H1 (cell line): Measurements from ENCODE around the gene ALDH5A1.

Experiments
- ATF3 ChIP-seq: IDR thresholded peaks from 2 replicates; pipeline ENCODE4 v1.6.1; 2011; ENCODE audit warnings: low read depth, mild to moderate bottlenecking, low read length; ENCODE audit not compliant: insufficient read depth
- CREB1 ChIP-seq: IDR thresholded peaks from 2 replicates; pipeline ENCODE4 v1.6.1; 2012; ENCODE audit warnings: inconsistent platforms
- EZH2 ChIP-seq: fragments of 200-600 bp; sonication (generic); IDR thresholded peaks from 2 replicates; pipeline ENCODE4 v1.7.1; 2012; ENCODE audit warnings: low read depth, mild to moderate bottlenecking, moderate library complexity, low read length, inconsistent platforms; ENCODE audit not compliant: severe bottlenecking
- GTF2F1 ChIP-seq: IDR thresholded peaks from 2 replicates; pipeline ENCODE4 v1.6.1; 2012; ENCODE audit warnings: low read depth, low read length, improper control_type of control experiment, borderline replicate concordance
- POLR2A ChIP-seq, 2 experiments: IDR thresholded peaks; 1 replicate in 1 of 2; 2 replicates in 1 of 2; pipeline ENCODE4 v1.6.1; 2011; ENCODE audit warnings: low read depth in 2 of 2, low read length in 2 of 2, mild to moderate bottlenecking in 2 of 2; ENCODE audit errors: control extremely low read depth in 1 of 2
- POLR2AphosphoS5 ChIP-seq: IDR thresholded peaks from 2 replicates; pipeline ENCODE4 v1.6.1; 2011; ENCODE audit warnings: low read depth, low read length
- SUZ12 ChIP-seq: fragments of 200-600 bp; sonication (generic); IDR thresholded peaks from 2 replicates; pipeline ENCODE4 v1.6.1; 2012; ENCODE audit warnings: mild to moderate bottlenecking, inconsistent platforms, low read length, moderate library complexity, mixed read lengths
- TF ChIP-seq, protein P1 (sequence below), 3 experiments: IDR thresholded peaks; 1 replicate in 2 of 3; 2 replicates in 1 of 3; pipeline versions ENCODE4 v1.5.1 to v1.6.1; 2011; ENCODE audit warnings: low read length in 3 of 3, mild to moderate bottlenecking in 3 of 3, inconsistent platforms in 2 of 3, low read depth in 1 of 3, moderate library complexity in 1 of 3; ENCODE audit not compliant: insufficient read depth in 1 of 3; ENCODE audit errors: control extremely low read depth in 1 of 3

- TF ChIP-seq, protein P1, sequence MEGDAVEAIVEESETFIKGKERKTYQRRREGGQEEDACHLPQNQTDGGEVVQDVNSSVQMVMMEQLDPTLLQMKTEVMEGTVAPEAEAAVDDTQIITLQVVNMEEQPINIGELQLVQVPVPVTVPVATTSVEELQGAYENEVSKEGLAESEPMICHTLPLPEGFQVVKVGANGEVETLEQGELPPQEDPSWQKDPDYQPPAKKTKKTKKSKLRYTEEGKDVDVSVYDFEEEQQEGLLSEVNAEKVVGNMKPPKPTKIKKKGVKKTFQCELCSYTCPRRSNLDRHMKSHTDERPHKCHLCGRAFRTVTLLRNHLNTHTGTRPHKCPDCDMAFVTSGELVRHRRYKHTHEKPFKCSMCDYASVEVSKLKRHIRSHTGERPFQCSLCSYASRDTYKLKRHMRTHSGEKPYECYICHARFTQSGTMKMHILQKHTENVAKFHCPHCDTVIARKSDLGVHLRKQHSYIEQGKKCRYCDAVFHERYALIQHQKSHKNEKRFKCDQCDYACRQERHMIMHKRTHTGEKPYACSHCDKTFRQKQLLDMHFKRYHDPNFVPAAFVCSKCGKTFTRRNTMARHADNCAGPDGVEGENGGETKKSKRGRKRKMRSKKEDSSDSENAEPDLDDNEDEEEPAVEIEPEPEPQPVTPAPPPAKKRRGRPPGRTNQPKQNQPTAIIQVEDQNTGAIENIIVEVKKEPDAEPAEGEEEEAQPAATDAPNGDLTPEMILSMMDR (IDR thresholded peaks at IDR 0.05; ENCODE audit: control extremely low read depth in 1 of 3, insufficient read depth in 1 of 3, low read depth in 1 of 3, low read length in 3 of 3): no peak
- no peak for TF ChIP-seq POLR2A (IDR thresholded peaks at IDR 0.05; ENCODE audit: control extremely low read depth in 1 of 2, low read depth in 2 of 2, low read length in 2 of 2)
- no peak for TF ChIP-seq CREB1
- TF ChIP-seq POLR2AphosphoS5: no peak
- no peak for TF ChIP-seq ATF3
- no peak for TF ChIP-seq EZH2
- TF ChIP-seq SUZ12: no peak
- no peak for TF ChIP-seq GTF2F1
These were observed 81.7 kb downstream of the ALDH5A1 start for GRCh38 chr6:24576447-24576846.
